Measurements from ENCODE around the gene S1PR3.

Gene S1PR3

GRCh38 chr9:89010056-89010455 lies 18.8 kb downstream of the S1PR3 start:
- DNase-seq = no peak

- DNase-seq = no peak
Observed at GRCh38 chr9:89010526-89011111, 19.4 kb downstream of the S1PR3 start.

- no peak for DNase-seq
Observed at GRCh38 chr9:89011683-89012082, 20.4 kb downstream of the S1PR3 start.

- no peak for DNase-seq
Observed at GRCh38 chr9:89012294-89013042, 21.2 kb downstream of the S1PR3 start.

- no peak for DNase-seq
Observed at GRCh38 chr9:89013660-89014059, 22.4 kb downstream of the S1PR3 start.

- DNase-seq = no peak
Observed at GRCh38 chr9:89014153-89014552, 22.9 kb downstream of the S1PR3 start.

GRCh38 chr9:89015336-89015735 lies 24.1 kb downstream of the S1PR3 start:
- DNase-seq = no peak

- DNase-seq = no peak
Observed at GRCh38 chr9:89020754-89021153, 29.5 kb downstream of the S1PR3 start.

DNA sequence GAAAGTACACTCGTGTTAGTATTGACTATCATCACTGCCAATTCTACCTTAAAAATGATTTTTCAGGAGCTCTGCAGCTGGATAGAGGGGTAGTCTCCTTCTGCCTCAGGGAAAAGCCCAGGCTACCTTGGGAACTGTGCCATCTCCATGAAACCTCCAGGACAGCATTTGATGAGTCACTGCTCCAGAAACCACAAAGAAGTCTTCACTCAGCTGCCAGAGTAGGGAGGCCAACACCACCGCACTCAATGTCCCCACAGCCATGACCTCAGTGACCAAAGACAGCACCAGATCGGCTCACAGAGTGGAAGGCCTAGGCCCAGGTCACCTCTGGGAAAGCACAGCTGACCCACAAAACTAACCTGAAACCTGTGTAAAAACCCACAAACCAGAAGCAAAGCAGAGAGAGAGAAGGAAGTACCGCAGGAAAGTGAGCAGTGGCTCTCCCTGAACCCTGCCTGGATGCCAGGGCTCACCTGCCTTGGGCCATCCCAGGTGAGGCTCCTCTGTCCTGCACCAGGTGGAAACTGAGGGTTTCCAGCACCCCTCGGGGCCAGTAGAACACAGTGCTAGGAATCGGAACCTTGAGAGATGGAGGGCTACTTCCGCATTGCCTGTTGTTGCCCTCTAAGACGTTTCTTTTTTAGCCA lies 30.0 kb downstream of the S1PR3 start:
- no peak for DNase-seq

DNA sequence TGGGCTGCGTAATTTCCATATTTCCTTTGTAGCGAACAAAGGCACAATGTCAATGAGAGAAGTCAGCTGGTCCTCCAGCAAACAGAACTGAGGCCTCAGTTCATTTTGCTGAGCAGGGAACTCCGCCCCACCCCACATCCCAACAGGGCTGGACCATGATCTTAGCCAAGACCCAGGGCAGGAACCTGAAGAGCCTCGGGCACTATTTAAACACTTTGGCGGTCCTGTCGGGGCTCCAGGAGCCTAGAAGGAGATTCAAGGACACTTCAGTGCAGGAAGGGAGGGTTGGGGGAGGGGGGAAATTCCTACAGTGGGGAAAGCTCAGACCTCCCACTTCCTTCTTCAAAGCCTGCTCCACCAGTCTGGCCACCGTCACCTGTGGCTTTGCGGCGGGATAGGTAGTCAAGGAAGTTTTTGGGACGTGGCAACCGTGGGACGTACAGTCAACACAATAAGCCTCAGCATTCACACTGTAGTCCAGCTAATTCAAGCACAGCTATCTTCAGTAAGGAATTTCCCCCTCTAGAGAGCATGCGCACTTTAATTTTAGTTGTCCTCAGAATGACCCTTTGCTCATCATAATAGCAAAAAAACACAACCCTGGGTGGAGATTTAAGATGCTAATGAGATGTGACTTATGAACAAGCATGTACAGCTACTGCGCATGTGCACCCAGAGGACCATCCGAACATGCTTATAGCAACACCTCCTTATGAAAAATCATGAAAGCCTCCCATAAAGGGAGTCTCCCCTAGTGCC lies 30.9 kb downstream of the S1PR3 start:
- no peak for DNase-seq

GRCh38 chr9:89022902-89023301 lies 31.6 kb downstream of the S1PR3 start:
- no peak for DNase-seq

DNA sequence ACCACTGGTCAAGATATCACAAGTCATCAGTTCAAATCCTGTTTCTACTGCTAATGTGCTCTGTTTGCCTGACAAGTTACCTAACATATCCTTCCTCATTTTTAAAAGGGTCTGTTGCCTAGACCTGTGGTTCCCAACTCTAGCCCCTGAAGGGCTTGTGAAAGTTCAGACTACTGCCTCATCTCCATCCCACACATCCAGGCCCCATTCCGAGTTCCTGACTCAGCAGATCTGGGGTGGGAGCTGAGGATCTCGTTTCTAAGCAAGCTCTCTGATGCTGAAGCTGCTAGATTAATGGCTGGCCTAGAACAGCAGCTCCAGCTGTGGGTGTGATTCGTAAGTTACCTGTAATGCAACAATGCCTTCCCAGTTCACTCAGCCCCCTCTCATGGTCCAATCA lies 32.5 kb downstream of the S1PR3 start:
- DNase-seq = no peak

DNA sequence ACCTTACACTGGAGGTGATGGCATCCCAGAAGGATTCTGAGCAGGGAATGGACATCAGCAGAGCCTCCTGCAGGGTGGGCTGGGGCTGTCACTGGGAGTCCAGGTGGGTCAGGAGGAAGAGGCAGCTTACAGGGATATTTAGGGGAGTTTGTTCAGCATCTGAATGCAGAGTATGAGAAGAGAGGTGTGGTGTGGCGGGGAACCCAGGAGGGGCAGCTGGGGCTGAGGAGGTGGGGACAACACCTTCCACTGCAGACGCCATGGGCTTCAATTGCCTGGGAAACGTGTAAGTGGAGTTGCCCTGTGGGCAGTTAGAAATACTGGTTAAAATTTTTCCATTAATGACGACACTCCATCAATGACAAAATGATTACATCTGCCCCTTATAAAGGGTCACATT lies 33.5 kb downstream of the S1PR3 start:
- DNase-seq = no peak

DNA sequence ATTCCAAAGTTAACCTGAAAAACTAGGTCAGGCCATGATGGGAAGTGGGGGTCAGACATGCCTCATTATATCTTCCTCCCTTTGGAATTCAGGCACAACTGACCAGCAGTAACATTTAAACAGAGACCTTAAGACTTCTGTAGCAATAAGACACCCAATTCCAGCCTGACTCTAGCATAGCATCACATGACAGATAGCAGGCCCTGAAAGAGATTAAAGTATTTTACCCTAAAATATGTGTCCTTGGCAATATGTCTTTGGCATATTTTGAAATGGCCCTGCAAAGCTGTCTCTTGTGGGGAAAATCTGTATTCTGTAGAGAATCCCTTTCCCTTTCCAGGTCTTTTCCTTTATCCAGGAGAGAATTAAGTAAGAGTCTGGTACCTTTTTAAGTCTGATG lies 34.3 kb downstream of the S1PR3 start:
- DNase-seq = no peak

DNA sequence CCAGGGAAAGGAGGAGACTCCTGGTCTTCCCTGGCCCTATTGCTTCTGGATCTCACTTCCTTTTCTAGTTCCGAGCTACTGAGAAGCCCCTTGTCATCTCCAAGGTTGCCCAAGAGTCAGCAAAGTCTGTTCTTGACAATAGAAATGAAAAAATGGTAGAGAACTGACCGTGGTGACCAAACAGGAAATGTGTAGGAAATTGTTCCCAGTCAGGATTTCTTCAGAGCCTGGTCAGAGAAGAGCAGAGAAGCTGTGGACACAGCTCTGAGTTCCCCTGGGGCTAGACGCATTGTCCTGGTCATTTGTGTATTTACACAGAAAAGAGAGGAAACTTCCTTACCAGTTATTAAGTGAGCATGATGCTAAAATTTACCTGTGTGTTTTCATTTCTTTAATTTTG lies 35.6 kb downstream of the S1PR3 start:
- DNase-seq = no peak

GRCh38 chr9:89029788-89030187 lies 38.5 kb downstream of the S1PR3 start:
- DNase-seq = no peak

GRCh38 chr9:89032173-89032572 lies 40.9 kb downstream of the S1PR3 start:
- no peak for DNase-seq

DNA sequence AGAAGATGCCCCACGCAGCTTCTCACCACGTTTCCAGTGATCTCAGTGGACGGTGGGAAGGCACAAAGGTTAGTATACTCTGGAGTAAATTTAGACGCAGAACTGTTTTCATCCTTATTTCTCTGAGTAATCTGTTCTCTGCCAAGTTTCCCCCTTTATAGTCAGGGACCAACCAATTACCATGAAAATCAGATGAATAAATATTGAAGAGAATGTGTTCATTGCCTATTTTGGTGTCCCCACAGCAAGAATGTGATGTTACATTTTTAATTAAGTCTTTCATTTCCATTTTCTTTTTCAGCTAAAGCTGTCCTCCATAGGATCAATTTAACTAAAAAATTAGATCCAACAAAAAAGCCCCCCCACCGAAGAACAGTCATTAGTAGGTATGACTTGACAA lies 41.4 kb downstream of the S1PR3 start:
- no peak for DNase-seq

GRCh38 chr9:89036383-89036782 lies 45.1 kb downstream of the S1PR3 start:
- DNase-seq = no peak

- DNase-seq = no peak
Observed at GRCh38 chr9:89036891-89037290, 45.6 kb downstream of the S1PR3 start.

DNA sequence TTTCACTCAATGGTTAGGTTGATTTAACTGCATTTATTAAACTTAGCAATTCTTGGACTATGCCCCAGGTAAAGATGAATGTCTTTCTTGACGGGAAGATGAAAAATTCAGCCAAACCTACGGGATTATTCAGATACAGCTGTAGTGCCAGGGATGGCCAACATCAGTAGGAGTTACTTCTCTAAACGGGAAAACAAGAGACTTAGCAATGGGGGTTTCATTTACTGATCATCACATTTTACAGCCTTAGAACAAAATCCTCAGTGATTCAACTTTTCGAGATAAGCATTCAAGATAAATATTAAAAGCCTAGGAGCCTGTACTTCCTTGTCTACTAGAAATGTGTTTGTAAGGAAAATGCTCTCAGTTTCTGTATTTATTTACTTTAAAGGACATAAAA lies 46.1 kb downstream of the S1PR3 start:
- no peak for DNase-seq

GRCh38 chr9:89037891-89038290 lies 46.6 kb downstream of the S1PR3 start:
- DNase-seq = no peak

DNA sequence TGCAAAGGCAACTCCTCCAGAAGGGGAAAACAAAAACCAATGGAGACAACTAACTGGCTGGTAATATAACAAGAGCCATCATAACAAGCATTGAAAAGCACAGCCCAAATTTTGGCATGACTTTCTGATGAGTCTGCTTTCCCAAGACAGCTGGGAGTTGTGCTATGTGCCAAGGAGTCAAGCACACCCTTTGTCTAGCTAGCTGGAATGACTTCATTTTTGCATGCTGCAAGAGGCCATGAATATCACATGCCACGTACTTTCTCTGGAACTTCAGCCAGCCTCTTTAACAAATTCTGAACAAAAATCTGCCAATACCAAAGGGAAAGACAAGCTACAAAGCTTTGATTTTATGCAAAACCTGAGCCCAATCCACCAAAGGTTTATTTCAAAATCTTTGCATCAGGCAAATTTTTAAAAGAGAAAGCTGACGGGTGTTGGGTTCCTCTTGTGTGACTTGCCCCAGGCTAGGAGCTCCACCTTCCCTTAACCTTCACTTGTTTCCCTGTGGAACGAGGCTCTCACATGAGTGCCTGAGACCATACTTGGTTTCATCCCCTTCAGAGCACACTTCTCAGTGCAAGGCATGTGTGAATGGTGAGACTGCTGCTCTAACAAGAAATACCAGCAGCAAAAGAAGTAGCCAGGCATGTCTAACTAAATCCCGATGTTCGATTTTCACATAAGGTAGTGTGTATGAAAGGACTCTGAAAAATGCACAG lies 47.3 kb downstream of the S1PR3 start:
- no peak for DNase-seq

Data from NCI-H510A treated with DMSO at 0.1 percent for 48 hours (cell line).